Putamen (tissue), 1 donor: ENCODE results near the gene CD274.
A peak's percentile ranks its signal among the peaks of the same experiment; 100 is the strongest.
"Not testable (repeated sequence)": the region's sequence is repeated elsewhere in the genome, so short reads cannot be mapped to it uniquely, and the experiment has no call there.

Experiments used
- DNase-seq: peaks from one replicate; pipeline ENCODE4 v3.0.0-alpha.2; 2016; ENCODE audit warnings: low spot score

Gene CD274

GRCh38 chr9:5450359-5451091 is at the start of gene CD274:
TSS of gene CD274 (plus strand) at chr9:5450542. CDS start at chr9:5456114, 5,572 bp downstream.
- DNase-seq = peak; percentile 72

- no peak for DNase-seq
Observed at GRCh38 chr9:5402217-5402616, 48.1 kb upstream of the CD274 start.

GRCh38 chr9:5408596-5408995 is 41.7 kb upstream of the CD274 start:
- no peak for DNase-seq

- DNase-seq = no peak
Observed at GRCh38 chr9:5416953-5417352, 33.4 kb upstream of the CD274 start.

GRCh38 chr9:5418481-5418880 is 31.9 kb upstream of the CD274 start:
- no peak for DNase-seq

GRCh38 chr9:5419987-5420386 is 30.4 kb upstream of the CD274 start:
- no peak for DNase-seq

- DNase-seq = no peak
Observed at GRCh38 chr9:5421163-5421562, 29.2 kb upstream of the CD274 start.

GRCh38 chr9:5422276-5422675 is 28.1 kb upstream of the CD274 start:
- DNase-seq = no peak

GRCh38 chr9:5425006-5425628 is 25.2 kb upstream of the CD274 start:
- no peak for DNase-seq

GRCh38 chr9:5427005-5427404 is 23.3 kb upstream of the CD274 start:
- no peak for DNase-seq

GRCh38 chr9:5428172-5428571 is 22.2 kb upstream of the CD274 start:
- DNase-seq = no peak

GRCh38 chr9:5428794-5429528 is 21.4 kb upstream of the CD274 start:
- DNase-seq = no peak

- peak; percentile 53 for DNase-seq
Observed at GRCh38 chr9:5429873-5430564, 20.3 kb upstream of the CD274 start.

GRCh38 chr9:5430912-5431311 is 19.4 kb upstream of the CD274 start:
- DNase-seq = no peak

- DNase-seq = not testable (repeated sequence)
Observed at GRCh38 chr9:5432890-5433289, 17.5 kb upstream of the CD274 start.

GRCh38 chr9:5433328-5433727 is 17.0 kb upstream of the CD274 start:
- DNase-seq = not testable (repeated sequence)

- DNase-seq = not testable (repeated sequence)
Observed at GRCh38 chr9:5433841-5434810, 16.2 kb upstream of the CD274 start.

- DNase-seq = no peak
Observed at GRCh38 chr9:5435912-5436311, 14.4 kb upstream of the CD274 start.

GRCh38 chr9:5436441-5436840 is 13.9 kb upstream of the CD274 start:
- DNase-seq = no peak

GRCh38 chr9:5437254-5438216 is 12.8 kb upstream of the CD274 start, which contains the start of gene PLGRKT:
TSS of gene PLGRKT (minus strand) at chr9:5437925. CDS start at chr9:5431977, 5,948 bp downstream.
- peak; percentile 98 for DNase-seq
